ENCODE data around the gene ERGIC1. TPM values are rescaled to one million over a fixed set of nuclear protein-coding genes. Genes with fewer than 3 reads are reported as not detected.

The ERGIC1 gene
- total RNA-seq, 2 donors from 2014 or later = 228 to 380 TPM

DNA sequence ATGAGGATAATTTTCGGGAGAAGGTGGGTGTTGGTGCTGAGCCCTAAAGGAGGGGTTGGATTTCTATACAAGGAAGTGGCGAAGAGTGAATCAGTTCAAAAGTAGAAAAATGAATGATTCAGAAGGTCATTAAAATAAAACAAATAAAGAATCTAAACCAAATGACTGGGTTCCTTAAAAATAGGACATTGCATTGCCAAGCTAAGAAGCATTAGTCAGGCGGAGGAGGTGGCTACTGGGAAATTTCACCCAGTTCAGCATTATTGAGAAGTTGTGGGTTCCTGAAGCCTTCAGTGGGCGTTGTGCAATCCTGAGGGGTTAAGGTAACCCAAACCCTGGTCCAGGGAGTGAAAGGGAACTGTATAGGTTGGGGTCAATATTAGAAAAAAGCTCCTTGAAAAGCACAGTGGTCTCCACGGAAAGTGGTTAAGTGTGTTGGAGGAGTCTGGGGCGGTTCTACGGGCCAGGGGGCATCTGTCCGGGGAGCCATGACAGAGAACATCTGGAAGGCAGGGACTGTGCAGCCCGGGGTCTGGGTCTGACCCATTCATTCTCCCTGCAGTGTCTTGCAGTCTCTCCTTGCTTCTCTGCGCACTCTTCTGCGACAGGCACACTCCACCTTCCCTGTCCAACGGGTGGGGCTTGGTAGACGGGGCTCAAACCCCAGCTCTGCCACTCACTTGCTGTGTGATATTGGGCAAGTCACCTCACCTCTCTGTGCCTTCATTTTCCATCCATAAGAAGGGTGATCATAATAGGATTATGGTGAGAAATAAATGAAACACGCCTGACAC is 35.4 kb upstream of the ERGIC1 start:
- 64% methylated on average over 14 of the region's 14 CpGs for WGBS
- Histone ChIP-seq H3K9me3 (no peaks in the 10 kb centered on the region), H3K36me3 (no peaks in the 10 kb centered on the region), H3K4me3 (no peak overlapping the region), H3K27me3 (replicated peaks; ENCODE audit: insufficient read depth) (no peaks in the 10 kb centered on the region), H3K27ac (no peak overlapping the region), H3K4me1 (replicated peaks) (no peaks in the 10 kb centered on the region)
- TF ChIP-seq POLR2AphosphoS5 (IDR thresholded peaks at IDR 0.05) (peak; percentile 21), POLR2A (IDR thresholded peaks at IDR 0.05) (no peak), CTCF (IDR thresholded peaks at IDR 0.05) (no peak)
- DNase-seq (ENCODE audit: low spot score) = no peak
- intact Hi-C loops (cut with DNase I) = no loop called here

- Histone ChIP-seq H3K4me1 (replicated peaks) (no peaks in the 10 kb centered on the region), H3K9me3 (no peaks in the 10 kb centered on the region), H3K27me3 (replicated peaks; ENCODE audit: insufficient read depth) (no peaks in the 10 kb centered on the region), H3K4me3 (no peak overlapping the region), H3K27ac (no peak overlapping the region), H3K36me3 (no peaks in the 10 kb centered on the region)
- intact Hi-C loops (cut with DNase I) = no loop called here
- no peak for DNase-seq (ENCODE audit: low spot score)
- TF ChIP-seq CTCF (IDR thresholded peaks at IDR 0.05) = no peak
- no peak for TF ChIP-seq POLR2AphosphoS5 (IDR thresholded peaks at IDR 0.05)
- TF ChIP-seq POLR2A (IDR thresholded peaks at IDR 0.05) = no peak
- WGBS = 93% methylated on average over 6 of the region's 6 CpGs
Observed at GRCh38 chr5:172799416-172799815, 34.6 kb upstream of the ERGIC1 start.

DNA sequence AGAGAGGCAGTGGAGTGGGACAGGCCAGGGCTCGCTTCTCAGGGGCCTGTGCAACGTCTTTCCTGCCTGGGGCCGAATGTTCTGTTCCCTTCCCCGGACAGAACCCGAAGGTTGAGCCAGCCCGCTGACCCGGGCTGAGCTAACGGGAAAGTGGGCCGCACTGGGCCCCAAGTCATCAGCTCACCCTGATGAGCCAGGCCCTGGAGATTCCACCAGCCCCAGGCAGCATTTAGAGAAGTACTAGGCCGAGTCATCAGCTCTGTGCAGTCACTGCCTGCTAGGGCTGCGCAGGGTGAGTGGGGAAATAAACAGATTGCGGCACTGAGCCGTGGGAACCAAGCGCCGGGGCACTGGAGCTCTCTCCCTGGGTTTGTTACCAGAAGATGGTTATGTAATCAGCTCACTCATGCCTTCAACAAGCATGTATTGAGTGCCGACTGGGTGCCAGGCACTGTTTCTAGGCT is 33.9 kb upstream of the ERGIC1 start:
- TF ChIP-seq CTCF (IDR thresholded peaks at IDR 0.05) (no peak), POLR2AphosphoS5 (IDR thresholded peaks at IDR 0.05) (no peak), POLR2A (IDR thresholded peaks at IDR 0.05) (no peak)
- H3K27me3 ChIP-seq (replicated peaks; ENCODE audit: insufficient read depth) = no peaks in the 10 kb centered on the region
- intact Hi-C loops (cut with DNase I) = no loop called here
- no peak overlapping the region for H3K4me3 ChIP-seq
- H3K4me1 ChIP-seq (replicated peaks) = no peaks in the 10 kb centered on the region
- H3K9me3 ChIP-seq = no peaks in the 10 kb centered on the region
- DNase-seq (ENCODE audit: low spot score) = no peak
- H3K36me3 ChIP-seq = no peaks in the 10 kb centered on the region
- H3K27ac ChIP-seq = no peak overlapping the region
- WGBS = 67% methylated on average over 16 of the region's 16 CpGs

DNA sequence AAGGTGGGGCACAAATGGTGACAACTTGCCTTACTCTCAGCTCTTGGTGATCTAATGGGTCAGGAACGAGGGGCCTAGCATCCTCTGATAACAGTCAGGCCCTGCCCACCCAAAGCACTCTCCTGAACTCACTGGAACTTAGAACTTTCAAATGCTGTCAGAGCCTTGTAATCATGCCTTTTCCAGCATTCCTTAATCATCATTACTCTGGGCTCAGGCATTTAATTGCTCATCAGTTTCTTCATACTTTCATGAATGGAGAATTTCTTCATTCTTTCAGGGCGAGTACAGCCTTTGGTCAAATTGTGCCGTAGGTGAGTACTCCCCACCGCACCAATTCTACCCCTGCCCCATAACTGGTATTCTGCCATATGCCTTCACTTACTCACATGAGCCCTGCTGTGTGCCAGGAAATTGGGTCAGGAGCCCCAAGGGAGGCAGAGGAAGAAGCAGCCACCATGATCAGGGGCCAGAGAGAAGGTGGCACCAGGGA is 32.8 kb upstream of the ERGIC1 start:
- Histone ChIP-seq H3K4me1 (replicated peaks) (no peaks in the 10 kb centered on the region), H3K4me3 (no peak overlapping the region), H3K9me3 (no peaks in the 10 kb centered on the region), H3K36me3 (no peaks in the 10 kb centered on the region), H3K27ac (no peak overlapping the region), H3K27me3 (replicated peaks; ENCODE audit: insufficient read depth) (no peaks in the 10 kb centered on the region)
- DNase-seq (ENCODE audit: low spot score) = no peak
- TF ChIP-seq CTCF (IDR thresholded peaks at IDR 0.05) = no peak
- TF ChIP-seq POLR2AphosphoS5 (IDR thresholded peaks at IDR 0.05) = no peak
- TF ChIP-seq POLR2A (IDR thresholded peaks at IDR 0.05) = no peak
- intact Hi-C loops (cut with DNase I) = no loop called here
- 76% methylated on average over 4 of the region's 4 CpGs for WGBS

DNA sequence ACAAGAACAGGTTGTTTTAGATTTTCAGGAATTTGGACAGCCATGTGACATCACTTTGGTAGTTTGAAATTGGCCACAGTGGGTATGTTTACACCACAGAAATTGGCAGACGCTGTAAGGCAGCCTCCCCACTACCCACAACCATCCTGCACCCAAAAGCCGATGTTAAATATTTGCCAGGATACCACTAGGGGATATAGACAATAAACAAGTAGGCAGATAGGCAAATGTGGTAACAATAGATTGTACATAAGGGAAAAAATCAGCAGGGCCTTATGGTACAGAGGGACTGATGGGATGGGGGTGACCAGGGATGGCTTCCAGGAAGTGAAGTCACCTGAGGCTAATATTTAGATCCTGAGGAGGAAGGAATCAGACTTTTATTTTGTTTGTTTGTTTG is 31.9 kb upstream of the ERGIC1 start:
- no peak overlapping the region for H3K4me3 ChIP-seq
- no peak overlapping the region for H3K27ac ChIP-seq
- no peaks in the 10 kb centered on the region for H3K9me3 ChIP-seq
- WGBS = 88% methylated on average over 2 of the region's 2 CpGs
- TF ChIP-seq POLR2AphosphoS5 (IDR thresholded peaks at IDR 0.05) (no peak), CTCF (IDR thresholded peaks at IDR 0.05) (no peak), POLR2A (IDR thresholded peaks at IDR 0.05) (no peak)
- H3K4me1 ChIP-seq (replicated peaks) = no peaks in the 10 kb centered on the region
- intact Hi-C loops (cut with DNase I) = no loop called here
- no peak for DNase-seq (ENCODE audit: low spot score)
- H3K27me3 ChIP-seq (replicated peaks; ENCODE audit: insufficient read depth) = no peaks in the 10 kb centered on the region
- H3K36me3 ChIP-seq = no peaks in the 10 kb centered on the region

Measured in prostate gland (tissue), 2 donors.